ENCODE results near the gene NIPBL.

NIPBL gene

DNA sequence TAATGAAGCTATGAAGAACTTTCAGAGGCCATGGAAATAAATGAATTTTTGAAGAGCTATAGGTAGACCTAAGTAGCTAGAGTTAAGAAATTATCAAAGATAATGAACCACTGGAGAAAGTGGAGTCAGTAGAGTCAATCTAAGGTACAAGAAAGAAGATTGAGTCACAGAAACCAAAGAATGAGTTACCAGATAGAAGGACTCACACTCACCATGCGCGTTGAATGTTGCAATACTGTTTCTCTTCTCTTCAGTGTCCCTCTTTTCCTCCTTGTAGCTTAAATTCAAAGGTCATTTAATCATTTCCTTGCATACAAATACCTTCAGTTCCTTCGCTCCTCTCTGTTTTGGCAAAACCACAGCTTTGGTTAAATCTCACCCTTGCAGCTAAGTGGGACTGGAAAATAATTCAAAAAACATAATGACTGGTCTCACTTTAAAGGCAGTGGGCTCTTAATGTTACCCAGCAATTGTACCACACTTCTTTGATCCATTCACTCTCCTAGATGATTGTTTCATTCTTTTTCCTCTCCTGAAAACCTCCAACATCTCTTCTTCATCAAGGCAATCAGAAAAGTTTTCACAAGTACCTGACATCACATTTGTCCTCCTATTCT is 58.3 kb downstream of the NIPBL start:
- H3K4me1 ChIP-seq (ENCODE audit: insufficient read depth, low read length, severe bottlenecking): no peaks in the 10 kb centered on the region
- no peaks in the 10 kb centered on the region for H4K20me1 ChIP-seq (ENCODE audit: insufficient read depth, low read length)
- peaks cover 97% of the 10 kb centered on the region for H3K79me2 ChIP-seq (ENCODE audit: insufficient read depth, low read length)
- H3K9me3 ChIP-seq (ENCODE audit: low read length): peaks cover 10% of the 10 kb centered on the region; the same call in 1 of the 2 replicates
- no peaks in the 10 kb centered on the region for H3K9me2 ChIP-seq (ENCODE audit: low read depth, low read length)
- no peak overlapping the region for H2AFZ ChIP-seq (ENCODE audit: low read length)
- no peaks in the 10 kb centered on the region for H3F3A ChIP-seq (ENCODE audit: insufficient read depth, low read length)
- TF ChIP-seq, protein P1, sequence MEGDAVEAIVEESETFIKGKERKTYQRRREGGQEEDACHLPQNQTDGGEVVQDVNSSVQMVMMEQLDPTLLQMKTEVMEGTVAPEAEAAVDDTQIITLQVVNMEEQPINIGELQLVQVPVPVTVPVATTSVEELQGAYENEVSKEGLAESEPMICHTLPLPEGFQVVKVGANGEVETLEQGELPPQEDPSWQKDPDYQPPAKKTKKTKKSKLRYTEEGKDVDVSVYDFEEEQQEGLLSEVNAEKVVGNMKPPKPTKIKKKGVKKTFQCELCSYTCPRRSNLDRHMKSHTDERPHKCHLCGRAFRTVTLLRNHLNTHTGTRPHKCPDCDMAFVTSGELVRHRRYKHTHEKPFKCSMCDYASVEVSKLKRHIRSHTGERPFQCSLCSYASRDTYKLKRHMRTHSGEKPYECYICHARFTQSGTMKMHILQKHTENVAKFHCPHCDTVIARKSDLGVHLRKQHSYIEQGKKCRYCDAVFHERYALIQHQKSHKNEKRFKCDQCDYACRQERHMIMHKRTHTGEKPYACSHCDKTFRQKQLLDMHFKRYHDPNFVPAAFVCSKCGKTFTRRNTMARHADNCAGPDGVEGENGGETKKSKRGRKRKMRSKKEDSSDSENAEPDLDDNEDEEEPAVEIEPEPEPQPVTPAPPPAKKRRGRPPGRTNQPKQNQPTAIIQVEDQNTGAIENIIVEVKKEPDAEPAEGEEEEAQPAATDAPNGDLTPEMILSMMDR (IDR thresholded peaks at IDR 0.05; ENCODE audit: low read length): no peak
- H3K27ac ChIP-seq (ENCODE audit: low read depth, low read length, poor library complexity, severe bottlenecking): no peak overlapping the region
- no peaks in the 10 kb centered on the region for H3K36me3 ChIP-seq (ENCODE audit: insufficient read depth, low read length)
- no peak overlapping the region for H3K4me2 ChIP-seq (ENCODE audit: low read length)
- no peaks in the 10 kb centered on the region for H3K27me3 ChIP-seq (ENCODE audit: insufficient read depth, low read length)
- no peak overlapping the region for H3K9ac ChIP-seq (ENCODE audit: low read length)
- no peak overlapping the region for H3K4me3 ChIP-seq (ENCODE audit: low read depth, low read length, poor library complexity, severe bottlenecking)

DNA sequence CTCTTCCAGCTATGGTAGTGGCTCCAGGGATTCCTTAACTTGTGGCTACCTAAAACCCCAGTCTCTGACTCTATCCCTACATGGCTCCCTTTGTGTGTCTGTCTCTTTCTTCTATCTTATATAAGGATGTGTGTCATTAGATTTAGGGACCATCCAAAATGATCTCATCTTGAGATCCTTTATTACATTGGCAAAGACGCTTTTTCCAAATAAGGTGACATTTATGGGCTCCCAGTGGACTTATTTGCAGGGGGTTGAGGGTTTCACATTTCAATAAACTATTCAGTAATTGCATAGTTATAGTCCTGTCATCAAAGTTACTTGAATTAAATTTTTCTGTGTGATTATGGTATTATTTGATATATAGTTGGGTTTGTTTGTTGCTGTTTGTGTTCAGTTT is 59.2 kb downstream of the NIPBL start:
- no peaks in the 10 kb centered on the region for H4K20me1 ChIP-seq (ENCODE audit: insufficient read depth, low read length)
- H3K36me3 ChIP-seq (ENCODE audit: insufficient read depth, low read length): no peaks in the 10 kb centered on the region
- H3K27ac ChIP-seq (ENCODE audit: low read depth, low read length, poor library complexity, severe bottlenecking): no peak overlapping the region
- no peak for TF ChIP-seq EZH2 (IDR thresholded peaks at IDR 0.05; ENCODE audit: borderline replicate concordance, low read length)
- TF ChIP-seq, protein P1 (IDR thresholded peaks at IDR 0.05; ENCODE audit: low read length): no peak
- no peak overlapping the region for H2AFZ ChIP-seq (ENCODE audit: low read length)
- H3K4me2 ChIP-seq (ENCODE audit: low read length): no peak overlapping the region
- no peaks in the 10 kb centered on the region for H3K27me3 ChIP-seq (ENCODE audit: insufficient read depth, low read length)
- H3K9me3 ChIP-seq (ENCODE audit: low read length): peaks cover 4% of the 10 kb centered on the region; the same call in 1 of the 2 replicates
- H3K4me1 ChIP-seq (ENCODE audit: insufficient read depth, low read length, severe bottlenecking): no peaks in the 10 kb centered on the region
- peaks cover 96% of the 10 kb centered on the region for H3K79me2 ChIP-seq (ENCODE audit: insufficient read depth, low read length)
- H3K4me3 ChIP-seq (ENCODE audit: low read depth, low read length, poor library complexity, severe bottlenecking): no peak overlapping the region
- H3K9ac ChIP-seq (ENCODE audit: low read length): no peak overlapping the region
- H3K9me2 ChIP-seq (ENCODE audit: low read depth, low read length): no peaks in the 10 kb centered on the region
- no peaks in the 10 kb centered on the region for H3F3A ChIP-seq (ENCODE audit: insufficient read depth, low read length)

DNA sequence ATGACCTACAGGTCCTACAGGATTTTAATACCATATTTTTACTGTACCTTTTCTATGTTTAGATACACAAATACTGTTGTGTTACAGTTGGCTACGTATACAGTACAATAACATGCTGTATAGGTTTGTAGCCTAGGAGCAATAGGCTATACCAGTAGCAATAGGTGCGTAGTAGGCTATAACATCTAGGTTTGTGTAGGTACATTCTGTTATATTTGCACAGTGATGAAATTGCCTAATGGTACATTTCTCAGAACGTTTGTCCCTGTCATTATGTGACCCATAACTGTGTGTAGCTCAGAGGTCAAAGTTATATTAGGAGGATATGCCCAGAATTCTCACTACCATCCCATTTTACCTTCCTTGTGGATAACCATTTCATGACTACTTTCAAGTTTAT is 59.7 kb downstream of the NIPBL start:
- H3K4me1 ChIP-seq (ENCODE audit: insufficient read depth, low read length, severe bottlenecking): no peaks in the 10 kb centered on the region
- H3K79me2 ChIP-seq (ENCODE audit: insufficient read depth, low read length): peaks cover 96% of the 10 kb centered on the region
- no peaks in the 10 kb centered on the region for H3K36me3 ChIP-seq (ENCODE audit: insufficient read depth, low read length)
- H3K9ac ChIP-seq (ENCODE audit: low read length): no peak overlapping the region
- no peak for TF ChIP-seq EZH2 (IDR thresholded peaks at IDR 0.05; ENCODE audit: borderline replicate concordance, low read length)
- TF ChIP-seq, protein P1 (IDR thresholded peaks at IDR 0.05; ENCODE audit: low read length): no peak
- no peak overlapping the region for H2AFZ ChIP-seq (ENCODE audit: low read length)
- no peak overlapping the region for H3K4me2 ChIP-seq (ENCODE audit: low read length)
- peaks cover 4% of the 10 kb centered on the region; the same call in 1 of the 2 replicates for H3K9me3 ChIP-seq (ENCODE audit: low read length)
- H3K27me3 ChIP-seq (ENCODE audit: insufficient read depth, low read length): no peaks in the 10 kb centered on the region
- H3K27ac ChIP-seq (ENCODE audit: low read depth, low read length, poor library complexity, severe bottlenecking): no peak overlapping the region
- no peak overlapping the region for H3K4me3 ChIP-seq (ENCODE audit: low read depth, low read length, poor library complexity, severe bottlenecking)
- no peaks in the 10 kb centered on the region for H4K20me1 ChIP-seq (ENCODE audit: insufficient read depth, low read length)
- no peaks in the 10 kb centered on the region for H3K9me2 ChIP-seq (ENCODE audit: low read depth, low read length)
- no peaks in the 10 kb centered on the region for H3F3A ChIP-seq (ENCODE audit: insufficient read depth, low read length)
